GM20000 (cell line): ENCODE results near the gene RAD18.

ENCODE experiments used
- DNase-seq: peaks from one replicate; pipeline ENCODE4 v3.0.0; 2012; ENCODE audit warnings: low spot score
- TF ChIP-seq, protein P1 (sequence below): IDR thresholded peaks from 2 replicates; pipeline ENCODE4 v1.5.1; 2012; ENCODE audit warnings: mild to moderate bottlenecking, control low read depth; ENCODE audit errors: extremely low read depth, missing control alignments

The RAD18 gene

DNA sequence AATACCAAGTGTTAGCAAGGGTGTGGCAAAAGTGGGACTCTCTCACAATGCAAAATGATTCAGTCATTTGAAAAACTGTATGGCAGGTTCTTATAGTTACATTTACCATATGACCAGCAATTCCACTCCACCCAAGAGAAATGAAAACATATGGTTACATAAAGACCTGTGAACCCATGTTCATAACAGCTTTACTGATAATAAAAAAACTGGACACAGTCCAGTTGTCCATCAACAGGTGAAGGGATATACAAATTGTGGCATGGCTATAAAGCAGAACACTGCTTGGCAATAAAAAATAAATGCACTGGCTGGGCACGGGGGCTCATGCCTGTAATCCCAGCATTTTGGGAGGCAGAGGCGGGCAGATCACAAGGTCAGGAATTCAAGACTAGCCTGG is 30.8 kb downstream of the RAD18 start:
- TF ChIP-seq, protein P1, sequence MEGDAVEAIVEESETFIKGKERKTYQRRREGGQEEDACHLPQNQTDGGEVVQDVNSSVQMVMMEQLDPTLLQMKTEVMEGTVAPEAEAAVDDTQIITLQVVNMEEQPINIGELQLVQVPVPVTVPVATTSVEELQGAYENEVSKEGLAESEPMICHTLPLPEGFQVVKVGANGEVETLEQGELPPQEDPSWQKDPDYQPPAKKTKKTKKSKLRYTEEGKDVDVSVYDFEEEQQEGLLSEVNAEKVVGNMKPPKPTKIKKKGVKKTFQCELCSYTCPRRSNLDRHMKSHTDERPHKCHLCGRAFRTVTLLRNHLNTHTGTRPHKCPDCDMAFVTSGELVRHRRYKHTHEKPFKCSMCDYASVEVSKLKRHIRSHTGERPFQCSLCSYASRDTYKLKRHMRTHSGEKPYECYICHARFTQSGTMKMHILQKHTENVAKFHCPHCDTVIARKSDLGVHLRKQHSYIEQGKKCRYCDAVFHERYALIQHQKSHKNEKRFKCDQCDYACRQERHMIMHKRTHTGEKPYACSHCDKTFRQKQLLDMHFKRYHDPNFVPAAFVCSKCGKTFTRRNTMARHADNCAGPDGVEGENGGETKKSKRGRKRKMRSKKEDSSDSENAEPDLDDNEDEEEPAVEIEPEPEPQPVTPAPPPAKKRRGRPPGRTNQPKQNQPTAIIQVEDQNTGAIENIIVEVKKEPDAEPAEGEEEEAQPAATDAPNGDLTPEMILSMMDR = no peak
- no peak for DNase-seq

DNA sequence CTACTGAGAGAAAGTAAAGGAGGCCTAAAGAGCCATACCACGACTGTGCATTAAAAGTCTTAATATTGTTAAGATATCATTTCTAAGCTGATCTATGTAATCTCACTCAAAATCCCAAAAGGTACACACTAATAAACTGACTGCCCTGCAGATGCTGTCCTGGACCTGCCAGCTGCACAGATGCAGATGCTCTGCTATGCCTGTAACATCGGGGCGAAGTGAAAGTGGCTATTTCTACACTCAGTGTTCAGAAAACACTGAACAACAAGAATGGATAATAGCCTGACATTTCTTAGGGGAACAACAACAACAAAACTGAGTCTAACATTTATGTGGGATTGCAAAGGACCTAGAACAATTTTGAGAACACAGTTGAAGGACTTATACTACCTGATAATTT is 31.9 kb downstream of the RAD18 start:
- DNase-seq = no peak

DNA sequence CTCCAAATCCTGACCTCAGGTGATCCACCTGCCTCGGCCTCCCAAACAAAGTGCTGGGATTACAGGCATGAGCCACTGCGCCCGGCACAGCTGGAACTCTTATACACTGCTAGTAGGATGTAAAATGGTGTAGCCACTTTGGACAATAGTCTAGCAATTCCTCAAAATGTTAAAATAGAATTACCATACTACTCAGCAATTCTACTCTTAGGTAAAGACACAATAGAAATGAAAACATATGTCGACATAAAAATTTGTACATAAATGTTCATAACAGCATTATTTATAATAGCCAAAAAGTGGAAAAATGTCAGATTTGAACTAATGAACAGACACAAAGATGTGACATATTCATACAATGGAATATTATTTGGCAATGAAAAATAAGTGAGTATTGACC is 33.4 kb downstream of the RAD18 start:
- DNase-seq = no peak

More for the DNA sequence above, 31.9 kb downstream of the RAD18 start:
- TF ChIP-seq, protein P1 = no peak

DNA sequence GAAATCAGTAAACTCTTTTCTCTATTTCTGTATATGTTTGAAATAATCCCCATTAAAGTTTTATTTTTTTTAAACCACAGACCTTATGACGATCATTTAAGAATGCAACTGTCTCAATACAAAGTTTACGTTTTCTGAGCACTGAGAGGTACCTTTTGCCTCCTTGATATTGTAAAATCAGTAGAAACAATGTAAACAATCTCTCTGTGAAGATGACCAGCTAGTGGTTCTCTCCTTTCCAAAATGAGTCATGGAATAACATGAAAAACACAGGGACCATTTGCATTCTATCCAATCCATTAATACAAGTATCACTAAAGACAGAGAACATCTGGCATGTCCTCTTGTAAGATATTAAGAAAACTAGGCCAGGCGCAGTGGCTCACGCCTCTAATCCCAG is 48.8 kb downstream of the RAD18 start:
- TF ChIP-seq, protein P1 = no peak
- no peak for DNase-seq

More for the DNA sequence above, 33.4 kb downstream of the RAD18 start:
- TF ChIP-seq, protein P1 = no peak

DNA sequence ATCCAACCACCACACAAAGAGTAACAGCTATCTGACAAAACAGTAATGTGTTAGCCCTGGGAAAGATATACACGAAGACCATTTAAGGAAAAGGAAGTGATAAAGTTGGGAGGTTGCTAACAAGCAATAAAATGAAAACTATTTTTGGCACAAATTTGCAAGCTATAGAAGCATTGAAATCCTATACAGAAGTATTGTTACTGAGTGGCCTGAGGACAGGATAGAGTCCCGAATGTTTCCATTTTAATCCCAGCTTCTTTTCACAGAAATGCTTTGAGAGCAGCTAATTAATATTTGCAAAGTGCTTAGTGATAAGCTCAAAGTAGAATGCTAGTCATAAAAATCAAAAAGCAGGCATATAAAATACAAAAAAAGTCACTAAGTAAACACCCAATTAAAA is 51.5 kb downstream of the RAD18 start:
- TF ChIP-seq, protein P1 = no peak
- DNase-seq = no peak

DNA sequence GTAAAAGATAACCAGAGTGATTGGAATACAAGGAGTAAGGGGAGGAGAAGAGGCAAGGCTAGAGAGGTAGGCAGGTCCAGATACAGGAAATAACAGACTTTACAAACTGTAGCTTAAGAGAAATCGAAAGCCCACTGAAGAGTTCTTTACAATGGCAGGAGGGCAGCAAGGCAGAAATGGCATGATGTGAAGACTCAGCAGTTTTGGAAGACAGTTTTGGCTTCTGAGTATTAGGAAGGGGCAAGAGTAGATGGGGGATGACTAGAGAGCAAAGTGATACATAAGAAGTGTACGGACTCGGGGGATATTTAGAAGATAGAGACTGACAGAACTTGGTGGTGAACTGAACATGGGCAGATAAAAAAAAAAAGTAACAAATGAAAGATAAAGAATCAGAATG is 54.1 kb downstream of the RAD18 start:
- TF ChIP-seq, protein P1 = no peak
- DNase-seq = no peak

DNA sequence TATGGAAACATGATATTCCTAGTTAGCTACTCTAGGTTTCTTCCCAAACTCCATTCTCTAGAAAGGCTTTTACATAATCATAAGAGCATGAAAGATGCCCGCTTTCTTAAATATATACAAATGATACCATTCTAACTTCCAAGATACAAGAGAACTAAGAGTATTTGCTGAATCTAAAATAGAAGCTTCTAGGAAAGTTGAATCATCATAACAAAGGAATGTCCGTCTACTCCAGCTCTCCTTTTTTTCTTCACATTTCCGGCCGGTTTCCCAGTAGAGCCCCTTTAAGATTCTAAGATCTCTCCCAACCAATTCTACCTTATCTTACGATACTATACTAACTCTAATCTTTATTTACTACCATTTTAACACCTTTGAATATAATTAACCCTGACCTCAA is 60.1 kb downstream of the RAD18 start:
- no peak for DNase-seq
- TF ChIP-seq, protein P1 = no peak
